SK-N-SH (cell line): ENCODE data around the gene AGBL4. TPM values are rescaled to one million over a fixed set of nuclear protein-coding genes. Genes with fewer than 3 reads are reported as not detected.

Experiments
- CTCF ChIA-PET: fragments of 300-600, 350-600 bp; formaldehyde crosslinking; extraction: SDS; loops from one replicate; lab custom pipeline; 2021; lab: Yijun Ruan, JAX
- POLR2A ChIA-PET: fragments of 350-600 bp; sonication (Branson Sonifier 250); formaldehyde crosslinking; extraction: SDS; loops from one replicate; lab custom pipeline; 2020; ENCODE audit warnings: antibody characterized with exemption, inconsistent platforms; lab: Yijun Ruan, JAX
- DNase-seq: peaks from one replicate; pipeline ENCODE4 v3.0.0; 2012
- H2AFZ ChIP-seq: fragments of 200-600 bp; sonication (generic); 2 replicates; pipeline ENCODE4 v1.8.1; 2016; ENCODE audit warnings: antibody characterized with exemption, mild to moderate bottlenecking, low read depth
- H3F3A ChIP-seq: fragments of 200-600 bp; sonication (generic); replicated peaks from 2 replicates; pipeline ENCODE3; 2016; ENCODE audit warnings: antibody characterized with exemption, mild to moderate bottlenecking; ENCODE audit not compliant: insufficient read depth
- H3K27ac ChIP-seq, 2 experiments: fragments of 200-500 bp in 1 of 2; fragments of 200-600 bp in 1 of 2; sonication (Bioruptor generic) in 1 of 2; sonication (generic), shearing (Covaris generic) in 1 of 2; 2 replicates each; pipeline versions ENCODE4 v1.5.1 to v1.6.1; 2014 to 2016; ENCODE audit warnings: low read depth in 2 of 2, inconsistent platforms in 1 of 2, low read length in 1 of 2, mild to moderate bottlenecking in 1 of 2, mixed read lengths in 1 of 2
- H3K27me3 ChIP-seq: fragments of 200-600 bp; sonication (generic), shearing (Covaris generic); 2 replicates; pipeline ENCODE4 v1.6.1; 2016; ENCODE audit warnings: mixed run types; ENCODE audit not compliant: insufficient read depth
- H3K36me3 ChIP-seq, 2 experiments: fragments of 200-500 bp in 1 of 2; fragments of 200-600 bp in 1 of 2; sonication (Bioruptor generic) in 1 of 2; sonication (generic) in 1 of 2; replicated peaks in 1 of 2; 2 replicates each; pipeline versions ENCODE3 to v1.5.1; 2014 to 2016; ENCODE audit warnings: low read length in 1 of 2, mild to moderate bottlenecking in 1 of 2; ENCODE audit not compliant: insufficient read depth in 2 of 2, control insufficient read depth in 1 of 2
- H3K4me1 ChIP-seq, 2 experiments: fragments of 200-500 bp in 1 of 2; fragments of 200-600 bp in 1 of 2; sonication (Bioruptor generic) in 1 of 2; sonication (generic), shearing (Covaris generic) in 1 of 2; 2 replicates each; pipeline versions ENCODE4 v1.5.1 to v1.6.1; 2014 to 2016; ENCODE audit warnings: low read depth in 1 of 2, low read length in 1 of 2, mixed run types in 1 of 2; ENCODE audit not compliant: insufficient read depth in 2 of 2, control insufficient read depth in 1 of 2
- H3K4me2 ChIP-seq: fragments of 200-600 bp; sonication (generic), shearing (Covaris generic); 2 replicates; pipeline ENCODE4 v1.6.1; 2017; ENCODE audit warnings: mixed run types
- H3K4me3 ChIP-seq, 2 experiments: fragments of 200-500 bp in 1 of 2; fragments of 200-600 bp in 1 of 2; sonication (Bioruptor generic) in 1 of 2; sonication (generic), shearing (Covaris generic) in 1 of 2; 2 replicates each; pipeline versions ENCODE4 v1.5.1 to v1.8.1; 2014 to 2016; ENCODE audit warnings: low read depth in 2 of 2, inconsistent platforms in 1 of 2, low read length in 1 of 2, mild to moderate bottlenecking in 1 of 2, mixed read lengths in 1 of 2, moderate library complexity in 1 of 2
- H3K79me2 ChIP-seq: fragments of 200-600 bp; sonication (generic); 2 replicates; pipeline ENCODE4 v1.8.1; 2017; ENCODE audit warnings: mild to moderate bottlenecking; ENCODE audit not compliant: insufficient read depth
- H3K9ac ChIP-seq: fragments of 200-600 bp; sonication (generic); 2 replicates; pipeline ENCODE4 v1.6.1; 2017; ENCODE audit warnings: mixed run types
- H3K9me2 ChIP-seq: fragments of 200-600 bp; sonication (generic); 2 replicates; pipeline ENCODE4 v1.6.1; 2017; ENCODE audit warnings: mixed run types
- H3K9me3 ChIP-seq: fragments of 200-600 bp; sonication (generic); 2 replicates; pipeline ENCODE4 v1.6.1; 2017; ENCODE audit warnings: mixed run types, mild to moderate bottlenecking, moderate library complexity
- H4K20me1 ChIP-seq: fragments of 200-600 bp; sonication (generic); 2 replicates; pipeline ENCODE4 v1.6.1; 2017; ENCODE audit warnings: mild to moderate bottlenecking, mixed run types; ENCODE audit not compliant: insufficient read depth
- CHD2 ChIP-seq: fragments of 150-350 bp; IDR thresholded peaks from 2 replicates; pipeline ENCODE4 v1.6.1; 2018; ENCODE audit warnings: low read length; ENCODE audit not compliant: partially characterized antibody
- CTCF ChIP-seq: fragments of 200-600 bp; sonication (generic); IDR thresholded peaks from 2 replicates; pipeline ENCODE4 v1.6.1; 2017; ENCODE audit warnings: antibody characterized with exemption, mild to moderate bottlenecking, moderate library complexity
- ELF1 ChIP-seq: IDR thresholded peaks from 2 replicates; pipeline ENCODE4 v1.4.0; 2012
- EP300 ChIP-seq, 2 experiments: IDR thresholded peaks; 2 replicates each; pipeline versions ENCODE4 v1.4.0 to v1.6.1; 2012; ENCODE audit warnings: borderline replicate concordance in 1 of 2, low read depth in 1 of 2, low read length in 1 of 2
- FOXJ3 ChIP-seq: sonication (generic); formaldehyde crosslinking; IDR thresholded peaks from 2 replicates; pipeline ENCODE4 v1.5.1; 2020; ENCODE audit warnings: mild to moderate bottlenecking, missing genetic modification reagents
- FOXM1 ChIP-seq: IDR thresholded peaks from 2 replicates; pipeline ENCODE4 v1.4.0; 2012; ENCODE audit warnings: low read depth, mild to moderate bottlenecking
- GABPA ChIP-seq: IDR thresholded peaks from 2 replicates; pipeline ENCODE4 v1.4.0; 2012; ENCODE audit warnings: low read depth, mild to moderate bottlenecking
- GATA2 ChIP-seq: sonication (generic); formaldehyde crosslinking; IDR thresholded peaks from 2 replicates; pipeline ENCODE4 v1.5.0; 2020; ENCODE audit warnings: mild to moderate bottlenecking, missing genetic modification reagents
- IRF3 ChIP-seq: fragments of 150-350 bp; IDR thresholded peaks from 2 replicates; pipeline ENCODE4 v1.6.1; 2016; ENCODE audit warnings: mild to moderate bottlenecking, low read depth, low read length
- JUND ChIP-seq: IDR thresholded peaks from 2 replicates; pipeline ENCODE4 v1.4.0; 2012
- MAX ChIP-seq: IDR thresholded peaks from 2 replicates; pipeline ENCODE4 v1.4.0; 2012; ENCODE audit warnings: low read depth
- MEF2A ChIP-seq: IDR thresholded peaks from 2 replicates; pipeline ENCODE4 v1.4.0; 2012; ENCODE audit warnings: low read depth, borderline replicate concordance
- MXI1 ChIP-seq: IDR thresholded peaks from 2 replicates; pipeline ENCODE4 v1.6.1; 2012; ENCODE audit warnings: mild to moderate bottlenecking, low read depth, low read length, improper control_type of control experiment
- PBX3 ChIP-seq: IDR thresholded peaks from 2 replicates; pipeline ENCODE4; 2012
- RCOR1 ChIP-seq: fragments of 150-350 bp; IDR thresholded peaks from 2 replicates; pipeline ENCODE4 v1.6.1; 2017; ENCODE audit warnings: antibody characterized with exemption, low read length
- REST ChIP-seq: IDR thresholded peaks from 2 replicates; pipeline ENCODE4 v1.6.1; 2012; ENCODE audit warnings: mild to moderate bottlenecking, low read depth, low read length, moderate library complexity
- RFX5 ChIP-seq: IDR thresholded peaks from 2 replicates; pipeline ENCODE4 v1.6.1; 2012; ENCODE audit warnings: mild to moderate bottlenecking, improper control_type of control experiment, low read length
- RXRA ChIP-seq: IDR thresholded peaks from 2 replicates; pipeline ENCODE4 v1.4.0; 2012; ENCODE audit warnings: low read depth, mild to moderate bottlenecking, borderline replicate concordance
- SIN3A ChIP-seq: IDR thresholded peaks from 2 replicates; pipeline ENCODE4 v1.6.1; 2012; ENCODE audit warnings: low read depth, mild to moderate bottlenecking, low read length, moderate library complexity, borderline replicate concordance
- SMC3 ChIP-seq: IDR thresholded peaks from 2 replicates; pipeline ENCODE4 v1.6.1; 2012; ENCODE audit warnings: low read depth, low read length, improper control_type of control experiment
- TAF1 ChIP-seq: IDR thresholded peaks from 2 replicates; pipeline ENCODE4 v1.6.1; 2012; ENCODE audit warnings: low read depth, mild to moderate bottlenecking, low read length, moderate library complexity, borderline replicate concordance
- TCF12 ChIP-seq: IDR thresholded peaks from 2 replicates; pipeline ENCODE4 v1.4.0; 2012
- TEAD4 ChIP-seq: IDR thresholded peaks from 2 replicates; pipeline ENCODE4 v1.4.0; 2012; ENCODE audit warnings: mild to moderate bottlenecking, borderline replicate concordance; ENCODE audit not compliant: insufficient read depth
- USF1 ChIP-seq: IDR thresholded peaks from 2 replicates; pipeline ENCODE4 v1.4.0; 2012; ENCODE audit warnings: low read depth, borderline replicate concordance
- ZBTB33 ChIP-seq: IDR thresholded peaks from 2 replicates; pipeline ENCODE4 v1.4.0; 2012; ENCODE audit warnings: low read depth, borderline replicate concordance
- WGBS: methylation state at CpG from one replicate; pipeline ENCODE4 v1.1.6; 2017; ENCODE audit warnings: low lambda C conversion rate; 5-methylcytosine and 5-hydroxymethylcytosine counted together
- polyA plus RNA-seq, 3 experiments: library from polyadenylated mRNA; depleted of rRNA; stranded (reverse); fragments of >200 nt; gene quantifications; 2 replicates each; pipeline ENCODE4 v1.2.3, GENCODE V29; 2012

AGBL4 gene
- polyA plus RNA-seq, 1 of the 3 experiments (the other 2 are of a cell fraction) = 0.07 TPM

GRCh38 chr1:48969971-48970370 is 1053.8 kb downstream of the AGBL4 start:
- CTCF ChIA-PET = no interaction called here
- WGBS = 60% methylated on average over 1 of the region's 1 CpG
- Histone ChIP-seq H3K27me3 (no peaks in the 10 kb centered on the region), H3F3A (peaks cover 6% of the 10 kb centered on the region), H3K9ac (no peak overlapping the region), H3K79me2 (no peaks in the 10 kb centered on the region), H2AFZ (peak overlapping the region; percentile 26; the same call in 1 of the 2 replicates), H3K4me2 (no peak overlapping the region), H3K4me1 (peaks cover 3 to 12% of the 10 kb centered on the region in 2 experiments), H3K4me3 (no peak overlapping the region), H3K27ac (no peak overlapping the region), H3K9me2 (no peaks in the 10 kb centered on the region), H3K9me3 (no peaks in the 10 kb centered on the region), H4K20me1 (no peaks in the 10 kb centered on the region), H3K36me3 (no peaks in the 10 kb centered on the region)
- POLR2A ChIA-PET = no interaction called here
- no peak for DNase-seq
- TF ChIP-seq USF1 (no peak), GATA2 (CRISPR knock-in tag) (no peak), REST (no peak), GABPA (no peak), JUND (no peak), FOXM1 (no peak), TAF1 (no peak), SMC3 (no peak), ZBTB33 (no peak), MAX (no peak), RFX5 (no peak), RCOR1 (no peak), MEF2A (no peak), ELF1 (no peak), EP300 (IDR thresholded peaks at IDR 0.05; ENCODE audit: borderline replicate concordance in 1 of 2, low read depth in 1 of 2, low read length in 1 of 2) (no peak), CTCF (no peak), TEAD4 (no peak), PBX3 (peak; percentile 42), MXI1 (no peak), SIN3A (no peak), CHD2 (no peak), IRF3 (no peak), RXRA (no peak), FOXJ3 (CRISPR knock-in tag) (no peak), TCF12 (0 out of 2 replicates have a peak, but pooled peaks have one; percentile 10)
